ENCODE measurements around the gene ZNF827. TPM values are rescaled to one million over a fixed set of nuclear protein-coding genes. Genes with fewer than 3 reads are reported as not detected.

The ZNF827 gene
- total and polyA plus RNA-seq, 7 donors: 1.8 to 37.7 (median 11.3) TPM

DNA sequence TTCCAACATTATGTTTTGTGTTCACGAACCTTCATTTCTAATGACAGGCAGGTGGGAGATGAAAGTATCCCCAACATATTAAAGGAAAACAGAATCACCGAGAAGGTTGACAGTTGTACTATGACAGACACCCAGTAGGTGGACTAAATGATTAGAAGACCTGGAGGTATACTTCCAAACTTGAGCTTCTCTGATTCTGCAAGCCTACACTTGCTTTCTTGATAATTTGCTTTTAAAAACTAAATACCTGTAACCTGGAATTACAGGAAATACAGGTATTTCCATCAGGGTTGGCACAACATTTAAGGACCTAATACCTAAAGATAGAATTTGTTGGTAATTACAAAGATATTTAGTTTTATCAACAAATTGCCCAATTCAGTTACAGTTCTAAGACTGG, 215.3 kb downstream of the ZNF827 start:
- DNase-seq: no peak
- WGBS, 2 donors: 91 to 99% methylated on average over 2 of the region's 2 CpGs
- Histone ChIP-seq H3K9me3 (peaks cover 0 to 3% (median 0%) of the 10 kb centered on the region in 4 donors), H3K36me3 (no peaks in the 10 kb centered on the region), H3K27ac (no peak overlapping the region), H3K27me3 (no peaks in the 10 kb centered on the region), H3K4me1 (no peaks in the 10 kb centered on the region), H3K4me3 (no peak overlapping the region)
- TF ChIP-seq, protein P1, sequence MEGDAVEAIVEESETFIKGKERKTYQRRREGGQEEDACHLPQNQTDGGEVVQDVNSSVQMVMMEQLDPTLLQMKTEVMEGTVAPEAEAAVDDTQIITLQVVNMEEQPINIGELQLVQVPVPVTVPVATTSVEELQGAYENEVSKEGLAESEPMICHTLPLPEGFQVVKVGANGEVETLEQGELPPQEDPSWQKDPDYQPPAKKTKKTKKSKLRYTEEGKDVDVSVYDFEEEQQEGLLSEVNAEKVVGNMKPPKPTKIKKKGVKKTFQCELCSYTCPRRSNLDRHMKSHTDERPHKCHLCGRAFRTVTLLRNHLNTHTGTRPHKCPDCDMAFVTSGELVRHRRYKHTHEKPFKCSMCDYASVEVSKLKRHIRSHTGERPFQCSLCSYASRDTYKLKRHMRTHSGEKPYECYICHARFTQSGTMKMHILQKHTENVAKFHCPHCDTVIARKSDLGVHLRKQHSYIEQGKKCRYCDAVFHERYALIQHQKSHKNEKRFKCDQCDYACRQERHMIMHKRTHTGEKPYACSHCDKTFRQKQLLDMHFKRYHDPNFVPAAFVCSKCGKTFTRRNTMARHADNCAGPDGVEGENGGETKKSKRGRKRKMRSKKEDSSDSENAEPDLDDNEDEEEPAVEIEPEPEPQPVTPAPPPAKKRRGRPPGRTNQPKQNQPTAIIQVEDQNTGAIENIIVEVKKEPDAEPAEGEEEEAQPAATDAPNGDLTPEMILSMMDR (IDR thresholded peaks at IDR 0.05): no peak
- TF ChIP-seq POLR2AphosphoS5 (IDR thresholded peaks at IDR 0.05) (no peak), EP300 (IDR thresholded peaks at IDR 0.05) (no peak), POLR2A (IDR thresholded peaks at IDR 0.05) (no peak)
- intact Hi-C loops (cut with DNase I): no loop called here

- Histone ChIP-seq H3K27ac (no peak overlapping the region), H3K27me3 (no peaks in the 10 kb centered on the region), H3K9me3 (peaks cover 0 to 3% (median 0%) of the 10 kb centered on the region in 4 donors), H3K36me3 (no peaks in the 10 kb centered on the region), H3K4me3 (no peak overlapping the region), H3K4me1 (no peaks in the 10 kb centered on the region)
- intact Hi-C loops (cut with DNase I): no loop called here
- no peak for DNase-seq
- TF ChIP-seq EP300 (IDR thresholded peaks at IDR 0.05) (no peak), POLR2A (IDR thresholded peaks at IDR 0.05) (no peak), POLR2AphosphoS5 (IDR thresholded peaks at IDR 0.05) (no peak)
- TF ChIP-seq, protein P1 (IDR thresholded peaks at IDR 0.05): no peak
- WGBS, 2 donors: 90 to 100% methylated on average over 1 of the region's 1 CpG
Observed at GRCh38 chr4:145722561-145722960, 216.1 kb downstream of the ZNF827 start.

DNA sequence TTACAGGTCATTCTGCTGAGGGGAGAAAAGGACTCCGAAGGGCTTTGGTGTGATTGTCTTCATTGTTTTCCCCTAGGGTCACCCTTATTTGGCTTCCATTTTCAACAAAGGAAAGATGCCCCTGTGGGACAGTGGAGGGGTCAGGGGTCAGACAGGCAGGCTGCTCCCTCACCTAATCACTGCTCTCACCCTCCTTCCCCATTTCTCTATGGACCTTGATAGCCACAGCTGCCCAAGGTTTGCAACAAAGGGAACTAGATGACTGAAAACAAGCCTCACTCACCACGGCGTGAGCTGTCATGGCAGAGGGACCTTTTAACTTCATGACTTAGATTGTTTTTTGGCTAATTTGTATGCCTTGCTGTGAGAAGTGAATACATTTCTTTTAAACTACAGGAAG, 218.0 kb downstream of the ZNF827 start:
- Histone ChIP-seq H3K4me3 (no peak overlapping the region), H3K27me3 (no peaks in the 10 kb centered on the region), H3K36me3 (no peaks in the 10 kb centered on the region), H3K27ac (no peak overlapping the region), H3K4me1 (no peaks in the 10 kb centered on the region), H3K9me3 (peaks cover 0 to 3% (median 0%) of the 10 kb centered on the region in 4 donors)
- DNase-seq: no peak
- TF ChIP-seq EP300 (IDR thresholded peaks at IDR 0.05) (no peak), POLR2AphosphoS5 (IDR thresholded peaks at IDR 0.05) (no peak), POLR2A (IDR thresholded peaks at IDR 0.05) (no peak)
- TF ChIP-seq, protein P1 (IDR thresholded peaks at IDR 0.05): no peak
- intact Hi-C loops (cut with DNase I): no loop called here
- WGBS, 2 donors: 86 to 92% methylated on average over 3 of the region's 3 CpGs

DNA sequence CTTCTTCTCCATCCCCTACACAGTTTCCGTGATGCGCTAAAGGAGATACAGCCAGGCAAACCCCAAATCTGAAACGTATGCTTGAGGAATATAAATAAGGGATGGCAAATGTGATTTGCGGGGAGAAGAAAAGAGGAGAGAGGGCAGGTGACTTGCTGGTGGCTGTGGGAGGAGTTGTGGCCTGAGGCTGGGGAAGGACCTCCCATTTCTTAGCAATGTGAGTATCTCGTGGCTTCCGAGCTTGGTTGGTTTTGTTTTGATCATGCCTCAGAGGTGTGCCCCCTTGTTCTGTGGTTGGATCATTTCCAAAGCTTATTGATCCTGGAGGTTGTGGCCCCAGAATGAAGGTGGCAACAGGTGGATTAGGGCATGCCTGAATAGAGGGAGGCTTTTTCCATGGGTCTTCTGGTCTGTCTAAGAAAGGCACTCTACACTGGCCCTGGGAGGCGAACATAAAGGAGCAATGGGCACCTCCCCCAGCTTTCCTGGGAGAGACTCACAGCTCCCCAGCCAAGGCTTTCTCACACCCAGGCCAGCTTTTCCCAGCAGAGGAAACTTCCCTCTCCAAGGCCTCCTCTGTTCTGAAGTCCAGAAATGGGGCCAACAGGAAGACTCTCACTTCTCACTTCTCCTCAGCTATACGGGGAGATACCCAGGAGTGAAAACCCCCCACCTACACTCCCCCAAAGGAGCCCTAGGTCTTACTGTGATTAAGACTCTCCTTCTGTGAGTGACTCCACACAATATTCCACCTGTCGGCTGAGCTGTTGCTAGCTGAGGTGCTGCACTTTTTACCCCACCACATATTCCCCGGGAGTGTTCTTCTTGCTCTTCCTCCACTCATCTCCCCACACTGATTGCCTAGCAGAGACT, 218.6 kb downstream of the ZNF827 start:
- DNase-seq: no peak
- Histone ChIP-seq H3K27me3 (no peaks in the 10 kb centered on the region), H3K4me3 (no peak overlapping the region), H3K9me3 (peaks cover 0 to 3% (median 0%) of the 10 kb centered on the region in 4 donors), H3K36me3 (no peaks in the 10 kb centered on the region), H3K4me1 (no peaks in the 10 kb centered on the region), H3K27ac (no peak overlapping the region)
- WGBS, 2 donors: 76 to 89% methylated on average over 10 of the region's 10 CpGs
- TF ChIP-seq, protein P1 (IDR thresholded peaks at IDR 0.05): no peak
- no peak for TF ChIP-seq EP300 (IDR thresholded peaks at IDR 0.05)
- TF ChIP-seq POLR2A (IDR thresholded peaks at IDR 0.05): no peak
- no peak for TF ChIP-seq POLR2AphosphoS5 (IDR thresholded peaks at IDR 0.05)
- intact Hi-C loops (cut with DNase I): no loop called here
